ENCODE measurements around the gene RHOD. TPM values are rescaled to one million over a fixed set of nuclear protein-coding genes. Genes with fewer than 3 reads are reported as not detected.

Gene RHOD
- total and polyA plus RNA-seq, 3 experiments from 2014 or later = 1.1 to 1.9 (median 1.7) TPM

DNA sequence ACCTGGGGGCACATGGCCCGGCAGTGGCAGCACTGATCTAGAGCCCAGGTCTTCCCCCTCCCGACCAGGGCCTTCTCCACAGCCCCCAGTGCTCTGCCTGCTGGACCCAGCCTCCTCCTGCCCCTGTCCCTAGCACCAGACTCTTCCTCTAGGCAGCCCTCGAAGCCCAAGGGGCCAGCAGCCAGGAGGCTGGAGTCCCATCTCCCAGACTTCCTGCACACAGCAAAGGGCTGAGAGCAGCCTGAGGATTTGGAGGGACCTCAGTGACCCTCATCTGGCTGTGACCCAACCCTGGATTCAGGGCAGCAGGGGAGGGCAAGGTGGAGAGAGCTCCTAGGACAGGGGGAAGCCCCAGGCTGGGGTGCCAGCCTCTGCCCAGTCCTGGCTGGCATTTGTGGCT lies 3.0 kb downstream of the RHOD start:
- Histone ChIP-seq H3K4me3 (ENCODE audit: low read length) (no peak overlapping the region), H3K9me3 (ENCODE audit: low read length) (no peaks in the 10 kb centered on the region), H3K27me3 (ENCODE audit: insufficient read depth, low read length, poor library complexity, severe bottlenecking) (no peaks in the 10 kb centered on the region), H3K27ac (ENCODE audit: low read depth, low read length) (no peak overlapping the region), H3K36me3 (ENCODE audit: insufficient read depth, low read length) (no peaks in the 10 kb centered on the region), H3K4me1 (ENCODE audit: insufficient read depth, low read length) (peaks cover 4% of the 10 kb centered on the region)
- Mint-ChIP-seq H3K4me3 (no peak overlapping the region), H3K27ac (no peak overlapping the region), H3K4me1 (peaks cover 5 to 12% (median 9%) of the 10 kb centered on the region in 3 donors), H3K9me3 (no peaks in the 10 kb centered on the region), H3K36me3 (no peaks in the 10 kb centered on the region), H3K27me3 (peaks cover 3 to 5% of the 10 kb centered on the region in 2 donors)
- ChIA-PET CTCF (no interaction called here), POLR2A (no interaction called here)
- no peak for DNase-seq

DNA sequence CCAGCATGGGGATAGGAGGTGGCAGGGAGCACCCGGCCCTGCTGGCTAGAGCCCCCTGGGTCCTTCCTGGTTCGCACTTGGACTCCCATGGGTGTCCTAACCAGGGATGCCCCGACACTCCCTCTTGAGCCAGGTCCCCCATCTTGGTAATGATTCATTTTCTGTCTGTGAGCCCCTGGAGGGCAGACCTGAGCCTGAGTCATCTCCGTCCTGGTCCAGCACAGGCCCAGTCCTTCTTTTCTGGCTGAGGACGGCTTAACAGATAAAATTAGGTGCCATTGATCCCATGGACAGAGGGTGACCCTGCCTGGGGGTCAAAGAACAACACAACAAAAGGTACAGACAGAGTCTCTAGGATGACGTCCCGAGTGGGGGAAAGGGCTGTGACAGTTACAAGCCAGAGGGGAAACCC lies 3.5 kb downstream of the RHOD start:
- POLR2A ChIA-PET = no interaction called here
- peaks cover 3 to 5% of the 10 kb centered on the region in 2 donors for H3K27me3 Mint-ChIP-seq
- no peaks in the 10 kb centered on the region for H3K36me3 ChIP-seq (ENCODE audit: insufficient read depth, low read length)

DNA sequence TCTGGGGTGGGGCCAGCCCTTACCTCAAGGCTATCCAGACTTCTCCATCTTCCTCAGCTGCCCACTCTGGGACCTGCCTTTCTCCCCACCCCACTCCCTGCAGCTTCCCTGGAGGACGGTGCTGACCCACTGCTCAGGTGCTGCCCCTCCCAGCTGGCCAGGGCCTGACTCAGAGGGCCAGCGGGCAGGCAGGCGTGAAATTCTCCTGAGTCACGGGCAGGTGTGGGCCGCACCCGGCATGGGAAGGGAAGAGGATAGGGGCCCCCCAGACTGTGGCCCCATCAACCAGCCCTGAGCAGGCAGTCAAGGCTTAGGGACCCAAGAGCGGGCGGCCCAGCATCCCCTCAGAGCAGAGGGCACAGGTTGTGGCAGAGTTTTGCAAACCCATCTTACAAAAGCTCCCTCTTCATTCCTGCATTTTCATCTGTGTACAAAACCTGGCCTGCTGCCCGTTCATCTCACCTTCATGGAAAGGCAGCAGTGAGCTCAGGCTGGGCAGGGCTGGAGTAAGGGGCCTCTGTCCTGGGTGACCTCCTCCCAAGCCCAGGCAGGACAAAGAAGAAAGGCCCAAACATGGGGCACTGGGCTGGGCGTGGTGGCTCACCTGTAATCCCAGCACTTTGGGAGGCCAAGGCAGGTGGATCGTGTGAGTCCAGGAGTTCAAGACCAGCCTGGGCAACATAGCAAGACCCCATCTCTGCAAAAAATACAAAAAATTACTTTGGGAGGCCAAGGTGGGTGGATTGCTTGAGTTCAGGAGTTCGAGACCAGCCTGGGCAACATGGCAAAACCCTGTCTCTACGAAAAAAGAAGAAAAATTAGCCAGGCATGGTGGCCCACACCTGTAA lies 6.1 kb downstream of the RHOD start:
- H3K36me3 Mint-ChIP-seq = no peaks in the 10 kb centered on the region
- peak overlapping the region in 1 of 8 donors; percentile 47 for H3K27ac Mint-ChIP-seq
- Histone ChIP-seq H3K27me3 (ENCODE audit: insufficient read depth, low read length, poor library complexity, severe bottlenecking) (no peaks in the 10 kb centered on the region), H3K4me3 (ENCODE audit: low read length) (no peak overlapping the region), H3K9me3 (ENCODE audit: low read length) (no peaks in the 10 kb centered on the region), H3K4me1 (ENCODE audit: insufficient read depth, low read length) (no peaks in the 10 kb centered on the region), H3K36me3 (ENCODE audit: insufficient read depth, low read length) (no peaks in the 10 kb centered on the region), H3K27ac (ENCODE audit: low read depth, low read length) (no peak overlapping the region)
- DNase-seq = no peak
- H3K4me3 Mint-ChIP-seq = no peak overlapping the region
- no peaks in the 10 kb centered on the region for H3K9me3 Mint-ChIP-seq
- no peaks in the 10 kb centered on the region for H3K4me1 Mint-ChIP-seq
- ChIA-PET CTCF (no interaction called here), POLR2A (no interaction called here)
- H3K27me3 Mint-ChIP-seq = no peaks in the 10 kb centered on the region

More for the DNA sequence above, 3.5 kb downstream of the RHOD start:
- no peak overlapping the region for H3K27ac ChIP-seq (ENCODE audit: low read depth, low read length)
- Mint-ChIP-seq H3K9me3 (no peaks in the 10 kb centered on the region), H3K36me3 (no peaks in the 10 kb centered on the region), H3K4me3 (no peak overlapping the region), H3K27ac (no peak overlapping the region), H3K4me1 (peaks cover 5 to 12% (median 9%) of the 10 kb centered on the region in 3 donors)
- DNase-seq = no peak
- H3K4me1 ChIP-seq (ENCODE audit: insufficient read depth, low read length) = peaks cover 4% of the 10 kb centered on the region
- CTCF ChIA-PET = no interaction called here
- no peak overlapping the region for H3K4me3 ChIP-seq (ENCODE audit: low read length)
- H3K9me3 ChIP-seq (ENCODE audit: low read length) = no peaks in the 10 kb centered on the region
- no peaks in the 10 kb centered on the region for H3K27me3 ChIP-seq (ENCODE audit: insufficient read depth, low read length, poor library complexity, severe bottlenecking)

DNA sequence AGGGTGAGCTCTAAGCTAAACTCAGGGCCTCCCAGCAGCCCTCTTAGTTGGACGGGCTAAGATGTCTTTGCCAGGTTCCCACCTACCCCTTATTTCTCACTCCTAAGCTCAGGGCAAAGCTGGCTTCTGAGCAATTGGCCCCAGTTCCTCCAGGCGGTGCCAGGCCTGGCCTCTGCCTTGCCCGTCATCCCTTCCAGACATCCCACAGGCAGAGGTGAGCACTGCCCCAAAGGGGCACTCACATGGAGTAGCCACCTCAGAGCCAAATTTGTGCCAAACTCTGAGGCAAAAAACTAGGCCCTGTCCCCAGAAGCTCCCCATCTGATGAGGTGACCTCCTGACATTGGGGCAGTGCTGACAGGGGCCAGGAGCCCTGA lies 9.7 kb downstream of the RHOD start:
- ChIA-PET POLR2A (no interaction called here), CTCF (no interaction called here)
- Mint-ChIP-seq H3K27me3 (peaks cover 0 to 3% of the 10 kb centered on the region in 2 donors), H3K36me3 (no peaks in the 10 kb centered on the region), H3K9me3 (no peaks in the 10 kb centered on the region), H3K4me3 (no peak overlapping the region), H3K27ac (peak overlapping the region in 2 of 8 donors; percentile 58 to 95), H3K4me1 (no peaks in the 10 kb centered on the region)
- H3K9me3 ChIP-seq (ENCODE audit: low read length) = no peaks in the 10 kb centered on the region
- no peaks in the 10 kb centered on the region for H3K27me3 ChIP-seq (ENCODE audit: insufficient read depth, low read length, poor library complexity, severe bottlenecking)
- no peak for DNase-seq
- H3K27ac ChIP-seq (ENCODE audit: low read depth, low read length) = no peak overlapping the region
- no peak overlapping the region for H3K4me3 ChIP-seq (ENCODE audit: low read length)
- no peaks in the 10 kb centered on the region for H3K4me1 ChIP-seq (ENCODE audit: insufficient read depth, low read length)
- no peaks in the 10 kb centered on the region for H3K36me3 ChIP-seq (ENCODE audit: insufficient read depth, low read length)

GRCh38 chr11:67071420-67072284 lies 15.0 kb downstream of the RHOD start:
- H3K4me1 Mint-ChIP-seq = peaks cover 0 to 4% (median 2%) of the 10 kb centered on the region in 3 donors
- Histone ChIP-seq H3K9me3 (ENCODE audit: low read length) (no peaks in the 10 kb centered on the region), H3K27ac (ENCODE audit: low read depth, low read length) (no peak overlapping the region), H3K4me1 (ENCODE audit: insufficient read depth, low read length) (no peaks in the 10 kb centered on the region), H3K36me3 (ENCODE audit: insufficient read depth, low read length) (no peaks in the 10 kb centered on the region), H3K4me3 (ENCODE audit: low read length) (no peak overlapping the region), H3K27me3 (ENCODE audit: insufficient read depth, low read length, poor library complexity, severe bottlenecking) (no peaks in the 10 kb centered on the region)
- DNase-seq = peak; percentile 52 to 76 (median 58)
- H3K36me3 Mint-ChIP-seq = no peaks in the 10 kb centered on the region
- H3K4me3 Mint-ChIP-seq = peak overlapping the region in 6 of 7 donors; percentile 27 to 68 (median 56)
- H3K27ac Mint-ChIP-seq = no peak overlapping the region
- POLR2A ChIA-PET = interaction anchor here (0.6 kb wide), 1 partner anchor 318 kb away, joined by 3 read pairs; no protein-coding TSS in a partner anchor
- no peaks in the 10 kb centered on the region for H3K9me3 Mint-ChIP-seq
- peaks cover 0 to 5% of the 10 kb centered on the region in 2 donors for H3K27me3 Mint-ChIP-seq
- CTCF ChIA-PET = interaction anchor here (1.4 kb wide), 2 partner anchors 34 to 103 kb away, joined by 3 read pairs; no protein-coding TSS in a partner anchor

DNA sequence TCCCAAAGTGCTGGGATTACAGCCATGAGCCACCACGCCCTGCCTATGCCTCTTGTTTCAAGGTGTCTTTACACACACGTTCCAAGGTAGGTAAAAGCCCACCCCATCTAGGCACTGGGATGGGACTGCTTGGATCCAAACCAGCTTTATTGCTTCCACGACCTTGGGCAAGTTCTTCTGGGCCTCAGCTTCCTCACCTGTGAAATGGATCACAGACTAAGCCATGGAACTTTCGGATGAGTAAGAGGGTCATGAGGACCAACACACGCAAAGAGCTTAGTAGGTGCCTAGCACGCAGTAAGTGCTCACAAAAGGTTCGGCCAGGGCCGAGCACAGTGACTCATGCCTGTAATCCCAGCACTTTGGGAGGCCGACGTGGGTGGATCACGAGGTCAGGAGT lies 15.6 kb downstream of the RHOD start:
- POLR2A ChIA-PET = interaction anchor here (0.6 kb wide), 1 partner anchor 99 kb away, joined by 3 read pairs; no protein-coding TSS in a partner anchor
- Mint-ChIP-seq H3K4me1 (peaks cover 0 to 4% (median 2%) of the 10 kb centered on the region in 3 donors), H3K36me3 (no peaks in the 10 kb centered on the region), H3K4me3 (no peak overlapping the region), H3K27ac (peak overlapping the region in 1 of 8 donors; percentile 56), H3K27me3 (peaks cover 0 to 5% of the 10 kb centered on the region in 2 donors), H3K9me3 (no peaks in the 10 kb centered on the region)
- CTCF ChIA-PET = interaction anchor here (1.4 to 1.8 kb wide), 2 partner anchors 14 to 33 kb away, joined by 3 to 4 read pairs; no protein-coding TSS in a partner anchor
- Histone ChIP-seq H3K27me3 (ENCODE audit: insufficient read depth, low read length, poor library complexity, severe bottlenecking) (no peaks in the 10 kb centered on the region), H3K27ac (ENCODE audit: low read depth, low read length) (no peak overlapping the region), H3K36me3 (ENCODE audit: insufficient read depth, low read length) (no peaks in the 10 kb centered on the region), H3K4me1 (ENCODE audit: insufficient read depth, low read length) (no peaks in the 10 kb centered on the region), H3K9me3 (ENCODE audit: low read length) (no peaks in the 10 kb centered on the region), H3K4me3 (ENCODE audit: low read length) (no peak overlapping the region)
- no peak for DNase-seq

DNA sequence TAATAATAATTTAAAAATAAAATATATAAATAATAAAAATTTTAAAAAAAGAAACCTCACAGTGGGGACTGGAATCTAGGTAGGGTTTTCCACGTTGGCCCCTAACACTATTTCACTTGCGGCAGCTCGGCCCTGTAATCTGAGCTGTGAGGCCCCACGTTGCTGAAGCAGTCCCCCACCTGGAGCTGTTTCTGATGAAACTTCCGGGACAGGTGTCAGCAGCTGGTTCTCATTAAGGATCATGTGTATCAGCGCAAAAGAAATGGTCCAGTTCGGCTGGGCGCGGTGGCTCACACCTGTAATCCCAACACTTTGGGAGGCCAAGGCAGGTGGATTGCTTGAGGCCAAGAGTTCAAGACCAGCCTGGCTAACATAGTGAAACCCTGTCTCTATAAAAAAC lies 17.3 kb downstream of the RHOD start:
- H3K27ac Mint-ChIP-seq = no peak overlapping the region
- no peak for DNase-seq
- POLR2A ChIA-PET = no interaction called here

More for the DNA sequence above, 17.3 kb downstream of the RHOD start:
- Mint-ChIP-seq H3K27me3 (peaks cover 0 to 2% of the 10 kb centered on the region in 2 donors), H3K9me3 (no peaks in the 10 kb centered on the region), H3K4me1 (peaks cover 0 to 4% (median 2%) of the 10 kb centered on the region in 3 donors), H3K36me3 (no peaks in the 10 kb centered on the region), H3K4me3 (no peak overlapping the region)
- H3K4me3 ChIP-seq (ENCODE audit: low read length) = no peak overlapping the region
- no peaks in the 10 kb centered on the region for H3K27me3 ChIP-seq (ENCODE audit: insufficient read depth, low read length, poor library complexity, severe bottlenecking)
- no peak overlapping the region for H3K27ac ChIP-seq (ENCODE audit: low read depth, low read length)
- CTCF ChIA-PET = interaction anchor here (1.1 to 1.8 kb wide), 4 partner anchors 16 to 97 kb away, joined by 3 to 4 read pairs (median 3); no protein-coding TSS in a partner anchor
- no peaks in the 10 kb centered on the region for H3K4me1 ChIP-seq (ENCODE audit: insufficient read depth, low read length)
- H3K9me3 ChIP-seq (ENCODE audit: low read length) = no peaks in the 10 kb centered on the region
- H3K36me3 ChIP-seq (ENCODE audit: insufficient read depth, low read length) = no peaks in the 10 kb centered on the region

Data from CD8-positive, alpha-beta memory T cell (primary cell).